Left lung (tissue), 10 donors: ENCODE results near the gene DAAM2. TPM values are rescaled to one million over a fixed set of nuclear protein-coding genes. Genes with fewer than 3 reads are reported as not detected.

Experiments
- ATAC-seq: fragments of 200-7000 bp; cut with Tn5 transposase; one replicate; pipeline ENCODE4 v1.9.1; 2020; ENCODE audit warnings: moderate library complexity
- DNase-seq, 4 donors: peaks; one replicate each; pipeline ENCODE4 v3.0.0-alpha.2; 2013 to 2020
- H3K27ac ChIP-seq, 2 donors: fragments of 200-600 bp; sonication (generic) in 1 of 2; one replicate each; pipeline versions ENCODE4 v1.5.0 to v1.8.0; 2020 to 2021
- H3K27me3 ChIP-seq, 2 donors: fragments of 200-600 bp; sonication (generic) in 1 of 2; one replicate each; pipeline versions ENCODE4 v1.5.0 to v1.8.0; 2020 to 2021
- H3K36me3 ChIP-seq, 2 donors: fragments of 200-600 bp; sonication (generic) in 1 of 2; one replicate each; pipeline versions ENCODE4 v1.5.0 to v1.8.0; 2020 to 2021
- H3K4me1 ChIP-seq, 2 donors: fragments of 200-600 bp; one replicate each; pipeline ENCODE4 v1.8.0; 2021
- H3K4me3 ChIP-seq, 2 donors: fragments of 200-600 bp; sonication (generic) in 1 of 2; one replicate each; pipeline versions ENCODE4 v1.5.0 to v1.8.0; 2020 to 2021; ENCODE audit warnings: mild to moderate bottlenecking in 1 of 2
- H3K9me3 ChIP-seq, 2 donors: fragments of 200-600 bp; sonication (generic) in 1 of 2; one replicate each; pipeline versions ENCODE4 v1.5.0 to v1.8.0; 2020 to 2021
- intact Hi-C, 2 donors: fragments of 100-400 bp; cut with DNase I; formaldehyde crosslinking; loops; one replicate each; pipeline versions ENCODE4 v1.11.2 to v1.14.2; 2022
- polyA plus RNA-seq, 6 donors: library from polyadenylated mRNA; unstranded; fragments of 120-200 nt; gene quantifications; one replicate each; pipeline ENCODE4 v1.2.1, GENCODE V29; 2013; ENCODE audit not compliant: insufficient read length in 6 of 6
- total RNA-seq, 2 donors: library from RNA; stranded (reverse); fragmentation: NEBNext Ultra II Directional; extraction: Animal tissue kit (Norgen Biotek cat#: 25700); gene quantifications; one replicate each; pipeline ENCODE4 v1.2.1, GENCODE V29; 2021
- TF ChIP-seq, protein P1 (sequence below), 2 donors: fragments of 200-600 bp; sonication (generic) in 1 of 2; IDR thresholded peaks; one replicate each; pipeline versions ENCODE4 v1.5.0 to v1.8.0; 2021; ENCODE audit warnings: antibody characterized with exemption in 2 of 2
- donor health status: DM: no; HTN: yes; CAD: no.
- donor health status: DM: no; HTN: no; CAD: no.

DAAM2 gene
- total and polyA plus RNA-seq, 8 donors = 28.8 to 67.6 (median 39.9) TPM

DNA sequence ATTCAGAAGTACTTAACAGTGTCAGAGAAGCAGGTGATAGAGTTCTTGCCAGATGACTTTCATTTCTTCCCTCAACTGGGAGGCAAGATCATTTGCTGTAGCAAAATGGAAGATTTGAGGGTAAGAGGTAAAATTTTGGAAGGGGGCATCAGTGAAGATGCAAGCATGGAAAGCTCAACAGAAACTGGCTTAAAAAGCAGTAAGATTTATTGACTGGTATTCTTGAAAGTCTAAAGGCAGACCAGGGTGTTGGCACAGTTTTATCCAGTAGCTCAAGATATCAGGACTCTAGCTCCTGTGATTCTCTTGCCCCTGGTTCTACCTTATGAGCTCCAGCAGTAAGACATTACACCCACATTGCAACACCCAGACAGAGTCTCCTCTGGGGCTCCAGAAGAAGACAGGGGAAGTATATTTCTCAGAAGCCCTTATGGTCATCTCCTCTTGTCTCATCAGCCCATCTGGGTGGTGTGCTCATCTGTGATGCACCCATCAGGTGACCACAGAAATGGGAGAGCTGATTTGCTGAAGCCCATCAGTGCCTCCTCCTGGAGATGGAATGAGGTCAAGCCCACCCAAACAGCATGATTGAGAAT is 158.0 kb downstream of the DAAM2 start:
- Histone ChIP-seq H3K4me3 (no peak overlapping the region), H3K9me3 (no peaks in the 10 kb centered on the region), H3K36me3 (no peaks in the 10 kb centered on the region), H3K4me1 (peaks cover 0 to 4% of the 10 kb centered on the region in 2 donors), H3K27ac (no peak overlapping the region), H3K27me3 (no peaks in the 10 kb centered on the region)
- DNase-seq (no peak), ATAC-seq (no peak)
- intact Hi-C loops = no loop called here
- TF ChIP-seq, protein P1, sequence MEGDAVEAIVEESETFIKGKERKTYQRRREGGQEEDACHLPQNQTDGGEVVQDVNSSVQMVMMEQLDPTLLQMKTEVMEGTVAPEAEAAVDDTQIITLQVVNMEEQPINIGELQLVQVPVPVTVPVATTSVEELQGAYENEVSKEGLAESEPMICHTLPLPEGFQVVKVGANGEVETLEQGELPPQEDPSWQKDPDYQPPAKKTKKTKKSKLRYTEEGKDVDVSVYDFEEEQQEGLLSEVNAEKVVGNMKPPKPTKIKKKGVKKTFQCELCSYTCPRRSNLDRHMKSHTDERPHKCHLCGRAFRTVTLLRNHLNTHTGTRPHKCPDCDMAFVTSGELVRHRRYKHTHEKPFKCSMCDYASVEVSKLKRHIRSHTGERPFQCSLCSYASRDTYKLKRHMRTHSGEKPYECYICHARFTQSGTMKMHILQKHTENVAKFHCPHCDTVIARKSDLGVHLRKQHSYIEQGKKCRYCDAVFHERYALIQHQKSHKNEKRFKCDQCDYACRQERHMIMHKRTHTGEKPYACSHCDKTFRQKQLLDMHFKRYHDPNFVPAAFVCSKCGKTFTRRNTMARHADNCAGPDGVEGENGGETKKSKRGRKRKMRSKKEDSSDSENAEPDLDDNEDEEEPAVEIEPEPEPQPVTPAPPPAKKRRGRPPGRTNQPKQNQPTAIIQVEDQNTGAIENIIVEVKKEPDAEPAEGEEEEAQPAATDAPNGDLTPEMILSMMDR (IDR thresholded peaks at IDR 0.05) = no peak

DNA sequence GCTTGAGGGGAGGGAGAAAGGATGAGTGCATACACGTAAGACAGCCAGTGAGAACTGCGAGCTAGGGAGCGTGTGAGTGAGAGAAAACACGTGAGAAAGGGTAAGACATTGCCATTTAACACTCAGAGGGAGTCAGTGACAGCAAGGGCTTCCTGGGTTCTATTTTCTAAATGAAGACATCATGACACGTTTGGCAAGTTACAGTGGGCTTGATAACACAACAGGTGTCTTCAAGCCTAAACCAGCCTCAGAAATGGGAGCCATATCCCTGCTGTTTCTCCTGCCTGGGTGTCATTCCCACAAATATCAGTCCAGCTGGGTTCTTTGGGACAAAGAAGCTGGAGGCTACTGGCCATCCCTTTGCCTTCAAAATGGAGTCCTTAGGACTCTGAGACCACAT is 159.0 kb downstream of the DAAM2 start:
- peaks cover 0 to 4% of the 10 kb centered on the region in 2 donors for H3K4me1 ChIP-seq
- no peak overlapping the region for H3K4me3 ChIP-seq
- H3K27me3 ChIP-seq = no peaks in the 10 kb centered on the region
- no peaks in the 10 kb centered on the region for H3K9me3 ChIP-seq
- TF ChIP-seq, protein P1 (IDR thresholded peaks at IDR 0.05) = no peak
- H3K36me3 ChIP-seq = no peaks in the 10 kb centered on the region
- H3K27ac ChIP-seq = no peak overlapping the region
- intact Hi-C loops = no loop called here
- ATAC-seq (no peak), DNase-seq (no peak)

DNA sequence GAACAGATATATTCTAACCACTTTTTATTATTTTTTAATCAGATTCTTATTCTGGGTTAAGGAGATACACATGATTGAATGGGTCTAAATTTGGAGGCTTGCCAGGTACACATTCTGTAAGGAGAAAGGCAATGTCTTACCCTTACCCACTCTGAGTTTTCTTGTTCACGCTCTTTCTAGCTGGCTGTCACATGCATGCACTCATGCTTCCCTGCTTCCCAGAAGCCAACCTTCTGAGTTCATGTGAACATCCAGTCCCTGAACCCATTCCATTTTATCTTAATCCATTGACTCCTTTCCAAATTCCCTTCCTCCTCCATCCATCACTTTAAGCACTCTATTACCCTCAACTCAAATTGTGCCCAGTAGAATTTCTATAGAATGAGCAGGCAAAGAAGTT is 159.5 kb downstream of the DAAM2 start:
- H3K27ac ChIP-seq = peak overlapping the region in 1 of 2 donors; percentile 21
- peak; percentile 50 for ATAC-seq

DNA sequence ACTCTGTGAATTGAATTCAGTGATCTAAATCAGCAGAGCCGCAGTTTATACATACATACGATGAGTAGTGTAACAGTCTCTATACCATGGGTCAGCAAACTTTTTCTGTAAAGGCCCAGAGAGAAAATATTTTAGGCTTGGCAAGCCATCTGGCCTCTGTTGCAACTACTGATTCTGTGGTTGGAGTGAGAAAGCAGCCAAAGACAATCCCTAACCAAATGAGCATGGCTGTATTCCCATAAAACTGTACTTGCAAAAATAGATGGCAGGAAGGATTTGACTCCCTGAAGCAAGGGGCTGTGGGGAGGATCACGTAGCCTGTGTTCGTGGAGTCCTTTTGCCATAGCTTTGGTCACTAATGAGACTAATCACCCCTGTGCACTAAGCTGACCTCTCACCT is 160.0 kb downstream of the DAAM2 start:
- ATAC-seq (peak; percentile 54), DNase-seq (peak in 1 of 4 donors; percentile 40)
- Histone ChIP-seq H3K27ac (peak overlapping the region in 1 of 2 donors; percentile 21), H3K4me1 (peaks cover 0 to 4% of the 10 kb centered on the region in 2 donors), H3K36me3 (no peaks in the 10 kb centered on the region), H3K9me3 (no peaks in the 10 kb centered on the region), H3K27me3 (no peaks in the 10 kb centered on the region), H3K4me3 (no peak overlapping the region)
- TF ChIP-seq, protein P1 (IDR thresholded peaks at IDR 0.05) = no peak
- intact Hi-C loops = no loop called here

More for the DNA sequence above, 159.5 kb downstream of the DAAM2 start:
- H3K27me3 ChIP-seq = no peaks in the 10 kb centered on the region
- TF ChIP-seq, protein P1 (IDR thresholded peaks at IDR 0.05) = no peak
- no peaks in the 10 kb centered on the region for H3K36me3 ChIP-seq
- H3K9me3 ChIP-seq = no peaks in the 10 kb centered on the region
- intact Hi-C loops = no loop called here
- H3K4me1 ChIP-seq = peaks cover 0 to 4% of the 10 kb centered on the region in 2 donors
- DNase-seq = no peak
- no peak overlapping the region for H3K4me3 ChIP-seq

DNA sequence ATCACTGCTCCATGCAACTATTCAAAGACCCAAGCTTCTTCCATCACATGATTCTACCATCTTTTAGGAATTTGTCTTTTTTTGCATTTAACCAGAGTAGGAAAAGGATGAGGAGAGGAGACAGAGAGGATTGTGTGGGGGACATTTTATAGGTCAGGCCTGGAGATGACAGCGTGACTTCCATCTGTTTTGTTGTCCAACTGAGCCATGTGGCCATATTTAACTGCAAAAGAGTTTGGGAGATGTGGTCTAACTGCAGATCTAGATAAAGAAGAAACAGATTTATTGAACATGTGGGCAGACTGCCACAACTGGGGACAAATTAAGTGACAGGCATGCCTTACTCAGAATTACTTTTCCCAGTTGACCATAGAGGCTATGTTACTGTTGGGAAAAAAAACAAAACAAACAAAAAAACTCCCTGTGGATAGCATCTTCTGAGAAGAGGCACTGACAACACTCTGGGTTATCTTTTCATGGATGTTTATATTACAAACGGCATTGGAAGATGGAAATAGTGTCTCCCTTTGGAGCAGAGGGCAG is 161.0 kb downstream of the DAAM2 start:
- Histone ChIP-seq H3K27ac (no peak overlapping the region), H3K4me3 (no peak overlapping the region), H3K27me3 (no peaks in the 10 kb centered on the region), H3K9me3 (no peaks in the 10 kb centered on the region), H3K36me3 (no peaks in the 10 kb centered on the region), H3K4me1 (peaks cover 0 to 4% of the 10 kb centered on the region in 2 donors)
- DNase-seq (no peak), ATAC-seq (no peak)
- TF ChIP-seq, protein P1 (IDR thresholded peaks at IDR 0.05) = no peak
- intact Hi-C loops = no loop called here

Other genes starting within 250 kb of the DAAM2 start
- gene KIF6, start 67.0 kb upstream of the DAAM2 start, total RNA-seq = 1 to 10 TPM in 1 of 2 donors, under 1 TPM in 1; 0.93 to 3.3 TPM
- 1 to 10 TPM; 1.6 to 4.4 (median 2.8) TPM for gene KIF6, start 67.0 kb upstream of the DAAM2 start, polyA plus RNA-seq
- gene MOCS1, start 142.1 kb downstream of the DAAM2 start, total RNA-seq = 10 to 100 TPM; 18.0 to 22.1 TPM
- gene MOCS1, start 142.1 kb downstream of the DAAM2 start, polyA plus RNA-seq = 10 to 100 TPM; 22.6 to 29.0 (median 24.1) TPM